ENCODE results near the gene EPHA8. TPM values are rescaled to one million over a fixed set of nuclear protein-coding genes. Genes with fewer than 3 reads are reported as not detected.

Gene EPHA8
- total and polyA plus RNA-seq, 2 of the 13 experiments (the other 11 are each of a cell fraction or from before 2014, with no cell fraction given) = not detected

DNA sequence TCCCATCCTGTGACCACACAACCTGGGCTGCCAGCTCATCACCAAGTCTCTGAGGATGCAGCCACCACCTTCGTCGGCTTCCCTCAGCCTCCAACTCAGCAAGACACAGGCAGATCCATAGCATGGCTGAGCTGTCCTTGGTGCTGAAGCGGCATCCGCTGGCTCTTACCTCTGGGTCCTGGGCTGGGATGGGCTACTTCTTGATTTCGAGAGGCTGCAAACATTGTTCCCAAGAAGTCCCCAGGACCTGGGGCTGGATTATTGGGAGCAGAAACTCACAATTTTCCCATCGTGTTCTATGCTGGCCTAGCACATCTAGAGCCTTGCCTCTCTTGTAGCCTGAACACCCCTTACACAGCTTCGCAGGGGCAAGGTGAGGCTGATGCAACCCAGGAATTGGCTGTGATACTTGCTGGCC is 48.2 kb downstream of the EPHA8 start (continued):
- TF ChIP-seq, protein P1, sequence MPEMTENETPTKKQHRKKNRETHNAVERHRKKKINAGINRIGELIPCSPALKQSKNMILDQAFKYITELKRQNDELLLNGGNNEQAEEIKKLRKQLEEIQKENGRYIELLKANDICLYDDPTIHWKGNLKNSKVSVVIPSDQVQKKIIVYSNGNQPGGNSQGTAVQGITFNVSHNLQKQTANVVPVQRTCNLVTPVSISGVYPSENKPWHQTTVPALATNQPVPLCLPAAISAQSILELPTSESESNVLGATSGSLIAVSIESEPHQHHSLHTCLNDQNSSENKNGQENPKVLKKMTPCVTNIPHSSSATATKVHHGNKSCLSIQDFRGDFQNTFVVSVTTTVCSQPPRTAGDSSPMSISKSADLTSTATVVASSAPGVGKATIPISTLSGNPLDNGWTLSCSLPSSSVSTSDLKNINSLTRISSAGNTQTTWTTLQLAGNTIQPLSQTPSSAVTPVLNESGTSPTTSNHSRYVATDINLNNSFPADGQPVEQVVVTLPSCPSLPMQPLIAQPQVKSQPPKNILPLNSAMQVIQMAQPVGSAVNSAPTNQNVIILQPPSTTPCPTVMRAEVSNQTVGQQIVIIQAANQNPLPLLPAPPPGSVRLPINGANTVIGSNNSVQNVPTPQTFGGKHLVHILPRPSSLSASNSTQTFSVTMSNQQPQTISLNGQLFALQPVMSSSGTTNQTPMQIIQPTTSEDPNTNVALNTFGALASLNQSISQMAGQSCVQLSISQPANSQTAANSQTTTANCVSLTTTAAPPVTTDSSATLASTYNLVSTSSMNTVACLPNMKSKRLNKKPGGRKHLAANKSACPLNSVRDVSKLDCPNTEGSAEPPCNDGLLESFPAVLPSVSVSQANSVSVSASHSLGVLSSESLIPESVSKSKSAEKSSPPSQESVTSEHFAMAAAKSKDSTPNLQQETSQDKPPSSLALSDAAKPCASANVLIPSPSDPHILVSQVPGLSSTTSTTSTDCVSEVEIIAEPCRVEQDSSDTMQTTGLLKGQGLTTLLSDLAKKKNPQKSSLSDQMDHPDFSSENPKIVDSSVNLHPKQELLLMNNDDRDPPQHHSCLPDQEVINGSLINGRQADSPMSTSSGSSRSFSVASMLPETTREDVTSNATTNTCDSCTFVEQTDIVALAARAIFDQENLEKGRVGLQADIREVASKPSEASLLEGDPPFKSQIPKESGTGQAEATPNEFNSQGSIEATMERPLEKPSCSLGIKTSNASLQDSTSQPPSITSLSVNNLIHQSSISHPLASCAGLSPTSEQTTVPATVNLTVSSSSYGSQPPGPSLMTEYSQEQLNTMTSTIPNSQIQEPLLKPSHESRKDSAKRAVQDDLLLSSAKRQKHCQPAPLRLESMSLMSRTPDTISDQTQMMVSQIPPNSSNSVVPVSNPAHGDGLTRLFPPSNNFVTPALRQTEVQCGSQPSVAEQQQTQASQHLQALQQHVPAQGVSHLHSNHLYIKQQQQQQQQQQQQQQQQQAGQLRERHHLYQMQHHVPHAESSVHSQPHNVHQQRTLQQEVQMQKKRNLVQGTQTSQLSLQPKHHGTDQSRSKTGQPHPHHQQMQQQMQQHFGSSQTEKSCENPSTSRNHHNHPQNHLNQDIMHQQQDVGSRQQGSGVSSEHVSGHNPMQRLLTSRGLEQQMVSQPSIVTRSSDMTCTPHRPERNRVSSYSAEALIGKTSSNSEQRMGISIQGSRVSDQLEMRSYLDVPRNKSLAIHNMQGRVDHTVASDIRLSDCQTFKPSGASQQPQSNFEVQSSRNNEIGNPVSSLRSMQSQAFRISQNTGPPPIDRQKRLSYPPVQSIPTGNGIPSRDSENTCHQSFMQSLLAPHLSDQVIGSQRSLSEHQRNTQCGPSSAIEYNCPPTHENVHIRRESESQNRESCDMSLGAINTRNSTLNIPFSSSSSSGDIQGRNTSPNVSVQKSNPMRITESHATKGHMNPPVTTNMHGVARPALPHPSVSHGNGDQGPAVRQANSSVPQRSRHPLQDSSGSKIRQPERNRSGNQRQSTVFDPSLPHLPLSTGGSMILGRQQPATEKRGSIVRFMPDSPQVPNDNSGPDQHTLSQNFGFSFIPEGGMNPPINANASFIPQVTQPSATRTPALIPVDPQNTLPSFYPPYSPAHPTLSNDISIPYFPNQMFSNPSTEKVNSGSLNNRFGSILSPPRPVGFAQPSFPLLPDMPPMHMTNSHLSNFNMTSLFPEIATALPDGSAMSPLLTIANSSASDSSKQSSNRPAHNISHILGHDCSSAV (CRISPR knock-in tag; IDR thresholded peaks at IDR 0.05; ENCODE audit: borderline replicate concordance) = no peak
- no peak for TF ChIP-seq ZFP62 (CRISPR knock-in tag; IDR thresholded peaks at IDR 0.05)
- TF ChIP-seq ZNF629 (CRISPR knock-in tag; conservative IDR thresholded peaks at IDR 0.05) = no peak
- no peak for TF ChIP-seq NFIC (IDR thresholded peaks at IDR 0.05; ENCODE audit: low read length)
- no peak for TF ChIP-seq TBL1XR1 (IDR thresholded peaks at IDR 0.05; ENCODE audit: borderline replicate concordance, low read length, partially characterized antibody)
- no peak for TF ChIP-seq KLF9 (CRISPR knock-in tag; IDR thresholded peaks at IDR 0.05; ENCODE audit: low read depth)
- TF ChIP-seq, protein P2, sequence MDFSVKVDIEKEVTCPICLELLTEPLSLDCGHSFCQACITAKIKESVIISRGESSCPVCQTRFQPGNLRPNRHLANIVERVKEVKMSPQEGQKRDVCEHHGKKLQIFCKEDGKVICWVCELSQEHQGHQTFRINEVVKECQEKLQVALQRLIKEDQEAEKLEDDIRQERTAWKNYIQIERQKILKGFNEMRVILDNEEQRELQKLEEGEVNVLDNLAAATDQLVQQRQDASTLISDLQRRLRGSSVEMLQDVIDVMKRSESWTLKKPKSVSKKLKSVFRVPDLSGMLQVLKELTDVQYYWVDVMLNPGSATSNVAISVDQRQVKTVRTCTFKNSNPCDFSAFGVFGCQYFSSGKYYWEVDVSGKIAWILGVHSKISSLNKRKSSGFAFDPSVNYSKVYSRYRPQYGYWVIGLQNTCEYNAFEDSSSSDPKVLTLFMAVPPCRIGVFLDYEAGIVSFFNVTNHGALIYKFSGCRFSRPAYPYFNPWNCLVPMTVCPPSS (IDR thresholded peaks at IDR 0.05) = no peak
- TF ChIP-seq, protein P3, sequence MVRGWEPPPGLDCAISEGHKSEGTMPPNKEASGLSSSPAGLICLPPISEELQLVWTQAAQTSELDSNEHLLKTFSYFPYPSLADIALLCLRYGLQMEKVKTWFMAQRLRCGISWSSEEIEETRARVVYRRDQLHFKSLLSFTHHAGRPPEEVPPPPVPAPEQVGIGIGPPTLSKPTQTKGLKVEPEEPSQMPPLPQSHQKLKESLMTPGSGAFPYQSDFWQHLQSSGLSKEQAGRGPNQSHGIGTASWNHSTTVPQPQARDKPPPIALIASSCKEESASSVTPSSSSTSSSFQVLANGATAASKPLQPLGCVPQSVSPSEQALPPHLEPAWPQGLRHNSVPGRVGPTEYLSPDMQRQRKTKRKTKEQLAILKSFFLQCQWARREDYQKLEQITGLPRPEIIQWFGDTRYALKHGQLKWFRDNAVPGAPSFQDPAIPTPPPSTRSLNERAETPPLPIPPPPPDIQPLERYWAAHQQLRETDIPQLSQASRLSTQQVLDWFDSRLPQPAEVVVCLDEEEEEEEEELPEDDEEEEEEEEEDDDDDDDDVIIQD (CRISPR knock-in tag; IDR thresholded peaks at IDR 0.05; ENCODE audit: low read depth) = 0 out of 2 replicates have a peak, but pooled peaks have one; percentile 16
- TF ChIP-seq ZFYVE20 (CRISPR knock-in tag; IDR thresholded peaks at IDR 0.05; ENCODE audit: borderline replicate concordance, low read depth) = no peak
- TF ChIP-seq ZSCAN21 (CRISPR knock-in tag; IDR thresholded peaks at IDR 0.05; ENCODE audit: borderline replicate concordance) = peak; percentile 58; the same call in 1 of the 2 replicates
- TF ChIP-seq, protein P4, sequence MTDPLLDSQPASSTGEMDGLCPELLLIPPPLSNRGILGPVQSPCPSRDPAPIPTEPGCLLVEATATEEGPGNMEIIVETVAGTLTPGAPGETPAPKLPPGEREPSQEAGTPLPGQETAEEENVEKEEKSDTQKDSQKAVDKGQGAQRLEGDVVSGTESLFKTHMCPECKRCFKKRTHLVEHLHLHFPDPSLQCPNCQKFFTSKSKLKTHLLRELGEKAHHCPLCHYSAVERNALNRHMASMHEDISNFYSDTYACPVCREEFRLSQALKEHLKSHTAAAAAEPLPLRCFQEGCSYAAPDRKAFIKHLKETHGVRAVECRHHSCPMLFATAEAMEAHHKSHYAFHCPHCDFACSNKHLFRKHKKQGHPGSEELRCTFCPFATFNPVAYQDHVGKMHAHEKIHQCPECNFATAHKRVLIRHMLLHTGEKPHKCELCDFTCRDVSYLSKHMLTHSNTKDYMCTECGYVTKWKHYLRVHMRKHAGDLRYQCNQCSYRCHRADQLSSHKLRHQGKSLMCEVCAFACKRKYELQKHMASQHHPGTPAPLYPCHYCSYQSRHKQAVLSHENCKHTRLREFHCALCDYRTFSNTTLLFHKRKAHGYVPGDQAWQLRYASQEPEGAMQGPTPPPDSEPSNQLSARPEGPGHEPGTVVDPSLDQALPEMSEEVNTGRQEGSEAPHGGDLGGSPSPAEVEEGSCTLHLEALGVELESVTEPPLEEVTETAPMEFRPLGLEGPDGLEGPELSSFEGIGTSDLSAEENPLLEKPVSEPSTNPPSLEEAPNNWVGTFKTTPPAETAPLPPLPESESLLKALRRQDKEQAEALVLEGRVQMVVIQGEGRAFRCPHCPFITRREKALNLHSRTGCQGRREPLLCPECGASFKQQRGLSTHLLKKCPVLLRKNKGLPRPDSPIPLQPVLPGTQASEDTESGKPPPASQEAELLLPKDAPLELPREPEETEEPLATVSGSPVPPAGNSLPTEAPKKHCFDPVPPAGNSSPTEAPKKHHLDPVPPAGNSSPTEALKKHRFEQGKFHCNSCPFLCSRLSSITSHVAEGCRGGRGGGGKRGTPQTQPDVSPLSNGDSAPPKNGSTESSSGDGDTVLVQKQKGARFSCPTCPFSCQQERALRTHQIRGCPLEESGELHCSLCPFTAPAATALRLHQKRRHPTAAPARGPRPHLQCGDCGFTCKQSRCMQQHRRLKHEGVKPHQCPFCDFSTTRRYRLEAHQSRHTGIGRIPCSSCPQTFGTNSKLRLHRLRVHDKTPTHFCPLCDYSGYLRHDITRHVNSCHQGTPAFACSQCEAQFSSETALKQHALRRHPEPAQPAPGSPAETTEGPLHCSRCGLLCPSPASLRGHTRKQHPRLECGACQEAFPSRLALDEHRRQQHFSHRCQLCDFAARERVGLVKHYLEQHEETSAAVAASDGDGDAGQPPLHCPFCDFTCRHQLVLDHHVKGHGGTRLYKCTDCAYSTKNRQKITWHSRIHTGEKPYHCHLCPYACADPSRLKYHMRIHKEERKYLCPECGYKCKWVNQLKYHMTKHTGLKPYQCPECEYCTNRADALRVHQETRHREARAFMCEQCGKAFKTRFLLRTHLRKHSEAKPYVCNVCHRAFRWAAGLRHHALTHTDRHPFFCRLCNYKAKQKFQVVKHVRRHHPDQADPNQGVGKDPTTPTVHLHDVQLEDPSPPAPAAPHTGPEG (CRISPR knock-in tag; IDR thresholded peaks at IDR 0.05) = no peak
- TF ChIP-seq, protein P5, sequence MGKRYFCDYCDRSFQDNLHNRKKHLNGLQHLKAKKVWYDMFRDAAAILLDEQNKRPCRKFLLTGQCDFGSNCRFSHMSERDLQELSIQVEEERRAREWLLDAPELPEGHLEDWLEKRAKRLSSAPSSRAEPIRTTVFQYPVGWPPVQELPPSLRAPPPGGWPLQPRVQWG (CRISPR knock-in tag; IDR thresholded peaks at IDR 0.05; ENCODE audit: borderline replicate concordance, low read depth) = no peak
